GM21737 (cell line): Measurements from ENCODE around the gene CRYBA1.
"Not testable (repeated sequence)": the region's sequence is repeated elsewhere in the genome, so short reads cannot be mapped to it uniquely, and the experiment has no call there.

ENCODE experiments used
- ATAC-seq: cut with Tn5 transposase; IDR thresholded peaks from one replicate; pipeline ENCODE4 v1.9.1; 2021; ENCODE audit warnings: mild to moderate bottlenecking, moderate library complexity; ENCODE audit not compliant: unreplicated experiment

The CRYBA1 gene, protein sequence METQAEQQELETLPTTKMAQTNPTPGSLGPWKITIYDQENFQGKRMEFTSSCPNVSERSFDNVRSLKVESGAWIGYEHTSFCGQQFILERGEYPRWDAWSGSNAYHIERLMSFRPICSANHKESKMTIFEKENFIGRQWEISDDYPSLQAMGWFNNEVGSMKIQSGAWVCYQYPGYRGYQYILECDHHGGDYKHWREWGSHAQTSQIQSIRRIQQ

DNA sequence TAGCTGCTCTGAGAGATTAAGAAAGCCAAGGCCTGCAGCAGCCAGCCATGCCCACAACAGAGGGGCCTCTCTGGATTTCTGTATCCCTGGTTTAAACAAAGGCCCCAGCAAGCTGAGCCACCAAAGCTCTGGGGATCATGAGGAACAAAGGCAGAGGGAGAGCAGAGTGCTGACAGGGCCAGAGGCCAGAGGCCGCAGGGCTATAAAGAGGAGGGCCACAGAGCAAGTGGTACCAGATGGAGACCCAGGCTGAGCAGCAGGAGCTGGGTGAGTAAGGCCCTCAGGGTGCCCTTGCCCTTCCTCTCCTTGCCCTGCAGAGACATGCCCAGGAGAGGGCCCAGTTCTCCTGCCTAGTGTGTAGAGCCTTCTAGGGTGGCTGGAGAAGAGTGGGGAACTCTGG is at the start of gene CRYBA1:
CRYBA1 (plus strand) TSS at position 232 of the 400 bp plus-strand sequence; CDS start at position 237, 5 bp downstream.
- ATAC-seq: no peak

DNA sequence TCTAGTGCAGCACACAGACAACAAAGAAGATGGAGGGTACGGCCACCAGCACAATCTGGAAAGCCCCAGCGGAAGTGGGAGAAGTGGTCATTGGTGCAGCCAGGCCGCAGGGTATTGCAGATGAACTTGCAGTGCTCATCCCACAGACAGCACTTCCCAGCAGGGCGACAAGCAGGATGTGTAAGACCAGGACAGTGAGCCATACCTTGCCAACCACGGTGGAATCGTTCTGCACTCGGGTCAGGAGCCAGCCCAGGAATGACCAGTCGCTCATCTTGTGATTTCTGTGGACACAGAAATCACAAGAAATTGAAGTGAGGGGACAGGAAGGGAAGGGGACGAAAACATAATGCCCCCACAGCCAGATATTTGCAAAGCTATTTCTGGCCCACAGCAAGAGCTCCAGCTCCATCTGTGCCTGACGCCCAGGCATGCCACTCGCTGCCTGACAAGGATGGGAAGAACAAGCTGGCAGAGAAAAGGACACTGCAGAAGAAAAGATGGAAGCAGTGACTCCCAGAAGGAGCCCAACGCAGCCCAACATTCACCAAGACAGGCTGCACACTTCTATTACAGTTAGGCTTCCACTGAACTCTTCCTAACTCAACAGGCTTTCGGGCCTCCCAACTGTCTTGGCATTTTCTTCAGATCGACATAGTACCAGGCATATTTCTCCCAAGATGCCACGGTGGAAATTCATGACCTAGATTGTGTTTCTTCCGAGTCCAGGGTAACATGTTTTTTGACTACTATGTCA is 49.0 kb upstream of the CRYBA1 start:
- ATAC-seq: no peak

DNA sequence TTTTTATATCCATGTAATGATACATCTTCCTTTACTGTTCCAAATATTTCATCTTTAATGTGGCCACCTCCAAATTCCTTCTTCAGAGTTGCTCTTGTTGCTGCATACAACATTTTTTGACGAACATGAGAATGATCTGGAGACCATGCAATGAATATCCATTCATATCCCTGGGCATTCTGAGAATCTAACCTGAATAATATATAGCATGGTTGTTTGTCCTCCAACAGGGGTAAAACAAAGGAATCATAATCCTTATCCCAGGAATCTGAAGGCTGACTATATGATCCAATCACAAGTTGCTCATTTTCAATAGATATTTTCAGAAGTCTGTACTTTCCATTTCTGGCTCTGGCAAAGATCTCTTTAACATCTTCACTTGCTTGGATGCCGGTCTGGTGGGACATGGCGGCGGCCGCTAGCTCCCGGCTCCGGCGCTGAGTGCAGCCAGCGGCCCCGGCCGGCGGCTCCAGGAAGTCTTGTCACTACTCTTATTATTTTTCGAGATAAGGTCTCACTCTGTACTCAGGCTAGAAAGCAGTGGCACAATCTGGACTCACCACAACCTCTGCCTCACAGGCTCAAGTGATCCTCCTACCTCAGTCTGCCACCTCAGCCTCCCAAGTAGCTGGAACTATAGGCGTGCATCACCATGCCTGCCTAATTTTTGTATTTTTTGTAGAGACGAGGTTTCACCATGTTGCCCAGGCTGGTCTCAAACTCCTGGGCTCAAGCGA is 42.4 kb upstream of the CRYBA1 start:
- not testable (repeated sequence) for ATAC-seq

DNA sequence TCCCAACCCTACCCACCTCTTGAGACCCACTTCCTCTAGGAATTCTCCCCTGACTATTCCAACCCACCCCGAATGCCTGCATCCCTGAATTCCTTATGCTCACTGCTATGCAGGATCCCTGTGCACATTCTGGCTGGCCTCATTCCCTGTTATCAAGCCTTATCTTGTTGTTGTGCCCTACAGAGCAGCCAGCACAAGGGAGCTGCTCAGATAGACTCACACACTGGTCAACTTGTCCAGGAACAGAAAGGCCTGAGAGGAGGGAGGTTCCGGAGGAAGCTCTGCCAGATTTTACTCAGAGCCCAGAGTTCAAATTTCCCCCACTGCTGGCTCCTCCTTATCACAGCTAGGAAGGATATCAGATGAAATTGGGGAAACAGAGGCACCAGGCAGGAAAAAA is 41.6 kb upstream of the CRYBA1 start:
- no peak for ATAC-seq

DNA sequence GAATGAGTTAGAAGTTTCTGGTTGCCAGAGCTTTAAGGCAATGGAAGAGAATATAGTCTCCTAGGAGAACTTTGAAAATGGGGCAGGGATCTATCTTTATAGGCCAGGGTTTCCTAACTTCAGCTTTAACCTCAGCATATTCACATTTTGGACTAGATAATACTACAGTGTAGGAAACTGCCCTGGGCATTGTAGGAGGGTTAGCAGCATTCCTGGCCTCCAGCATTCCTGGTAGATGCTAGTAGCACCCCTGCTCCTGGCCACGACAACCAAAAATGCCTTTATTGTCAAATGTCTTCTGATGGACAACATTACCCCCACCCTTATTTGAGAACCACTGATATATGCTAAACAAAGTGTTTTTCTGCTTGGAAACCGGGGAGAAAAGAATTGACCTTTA is 38.7 kb upstream of the CRYBA1 start:
- no peak for ATAC-seq

DNA sequence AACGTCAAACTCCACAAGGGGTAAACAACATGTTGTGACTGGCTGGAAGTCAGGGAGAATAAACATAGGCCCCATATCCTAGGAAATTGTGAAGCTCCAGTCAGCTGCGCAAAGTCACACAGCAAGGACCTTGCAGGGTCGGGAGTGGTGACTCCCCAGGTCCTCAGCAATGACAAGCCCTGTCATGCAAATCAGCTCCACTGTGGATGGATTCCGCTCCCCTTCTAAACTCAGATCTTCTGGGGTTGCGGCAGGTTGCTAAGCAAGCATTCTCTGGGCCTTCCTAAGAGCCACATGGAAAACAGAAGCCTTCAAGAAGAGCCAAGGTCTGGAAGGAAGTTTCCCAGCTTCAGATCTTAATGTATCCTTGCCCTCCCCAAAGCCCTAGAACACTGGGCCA is 37.6 kb upstream of the CRYBA1 start:
- ATAC-seq: no peak

DNA sequence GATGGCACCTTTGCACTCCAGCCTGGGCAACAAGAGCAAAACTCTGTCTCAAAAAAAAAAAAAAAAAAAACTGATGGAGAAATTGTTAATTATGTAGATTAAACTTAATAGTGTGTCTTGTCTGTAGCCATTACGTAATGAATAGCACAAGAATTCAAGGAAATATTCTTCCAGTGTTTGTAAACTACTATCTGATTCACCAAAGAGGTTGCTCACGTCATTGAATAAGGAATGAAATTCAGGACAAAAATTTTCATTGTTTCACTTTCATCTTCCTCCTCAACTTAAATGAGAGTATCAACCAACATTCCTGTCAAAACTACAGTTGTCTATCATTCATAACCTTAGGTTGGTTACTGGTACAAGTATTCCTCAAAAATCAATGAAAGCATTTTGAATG is 35.8 kb upstream of the CRYBA1 start:
- no peak for ATAC-seq

DNA sequence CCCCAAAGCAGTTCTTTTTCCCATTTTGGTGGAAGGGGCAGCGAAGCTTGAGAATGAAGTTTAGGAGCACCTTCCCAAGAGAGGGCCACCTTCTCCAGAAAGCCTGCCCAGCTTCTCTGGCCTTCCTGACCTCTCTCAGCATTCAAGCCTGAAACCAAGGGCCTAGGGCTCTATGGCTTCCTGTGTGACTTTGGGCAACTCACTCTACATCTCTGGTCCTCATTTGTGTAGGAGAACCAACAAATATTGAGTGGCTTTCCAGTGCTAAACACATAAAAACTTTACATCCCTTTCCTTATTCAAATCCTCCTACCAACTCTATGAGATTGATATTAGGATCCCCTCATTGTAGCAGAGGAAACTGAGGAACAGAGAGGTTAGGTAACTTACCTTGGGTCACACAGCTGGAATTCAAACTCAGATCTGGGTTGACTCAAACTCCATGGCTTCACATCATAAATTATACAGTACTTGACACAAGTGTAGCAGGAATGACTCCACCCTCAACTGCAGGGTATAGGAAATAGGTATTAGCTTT is 34.5 kb upstream of the CRYBA1 start:
- no peak for ATAC-seq

DNA sequence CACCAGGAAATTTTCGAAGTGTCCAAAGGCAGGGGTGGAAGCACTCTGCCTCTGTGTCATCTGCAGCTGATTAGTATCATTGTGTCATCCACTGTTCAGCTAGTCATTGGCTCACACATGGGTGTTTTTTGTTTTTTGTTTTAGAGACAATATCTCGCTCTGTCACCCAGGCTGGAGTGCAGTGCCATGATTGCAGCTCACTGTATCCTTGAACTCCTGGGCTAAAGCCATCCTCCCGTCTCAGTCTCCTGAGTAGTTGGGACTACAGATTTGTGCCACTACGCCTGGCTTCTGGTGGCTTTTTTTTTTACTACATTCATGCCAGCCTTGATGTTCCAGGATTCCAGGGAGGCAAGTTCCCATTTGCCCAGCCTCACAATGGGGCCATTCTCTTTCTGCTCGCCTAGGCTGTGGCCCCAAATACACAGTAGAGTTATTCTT is 34.0 kb upstream of the CRYBA1 start:
- ATAC-seq: no peak

DNA sequence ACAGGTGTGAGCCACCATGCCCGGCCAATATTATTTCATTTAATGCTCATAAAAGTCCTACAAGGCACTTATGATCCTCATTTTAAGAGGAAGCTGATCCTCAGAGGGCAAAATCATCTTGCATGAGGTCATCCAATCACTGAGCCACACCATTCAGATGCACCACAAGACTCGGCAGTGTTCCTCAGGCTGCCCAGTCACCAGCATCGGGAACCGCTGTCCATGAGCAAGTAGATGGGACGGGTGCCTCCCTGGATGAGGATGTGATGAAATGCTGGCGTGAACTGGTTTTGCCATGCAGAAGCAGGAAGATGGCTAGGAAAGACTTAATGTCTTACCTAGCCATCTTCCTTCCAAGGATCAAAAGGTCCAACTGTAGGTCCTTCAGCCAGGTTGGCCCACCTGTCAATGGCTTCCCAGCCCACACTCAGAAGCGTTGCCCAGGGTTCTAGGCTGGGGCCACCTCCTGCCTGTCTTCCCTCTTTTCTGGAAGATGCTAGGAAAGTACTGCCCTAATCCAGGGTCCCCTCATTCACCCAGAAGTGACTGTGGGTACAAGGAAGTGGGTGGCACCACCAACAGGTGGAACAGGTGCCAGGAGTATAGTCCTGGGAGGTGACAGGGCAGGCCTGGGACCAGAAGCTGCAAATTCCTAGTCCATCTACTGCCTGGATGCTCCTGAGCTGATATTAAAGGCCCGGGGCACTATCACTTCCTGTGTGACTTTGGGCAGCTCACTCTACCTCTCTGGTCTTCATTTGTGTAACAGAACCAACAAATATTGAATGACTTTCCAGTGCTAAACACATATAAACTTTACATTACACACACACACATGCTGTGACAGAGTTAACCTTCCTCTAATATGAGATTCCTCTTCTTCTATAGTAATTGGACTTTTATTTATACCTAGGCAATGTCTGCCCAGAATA is 32.2 kb upstream of the CRYBA1 start:
- no peak for ATAC-seq

DNA sequence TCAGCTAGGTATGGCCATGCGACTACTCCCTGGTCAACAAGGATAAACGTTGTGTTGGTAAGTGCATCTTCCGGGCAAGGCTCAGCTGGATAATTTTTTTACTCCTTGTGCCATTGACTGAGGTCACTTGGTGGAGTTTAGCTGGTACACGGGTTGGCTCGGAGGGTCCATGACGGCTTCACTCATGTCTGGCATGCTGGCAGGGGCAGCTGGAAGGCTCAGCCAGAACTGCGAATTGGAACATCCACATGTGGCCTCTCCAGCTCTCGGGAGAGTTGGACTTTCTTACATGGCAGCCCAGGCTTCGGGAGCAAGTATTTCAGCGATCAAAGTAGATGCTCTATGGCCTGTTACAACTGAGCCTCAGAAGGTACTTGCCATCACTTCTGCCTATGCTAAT is 31.5 kb upstream of the CRYBA1 start:
- ATAC-seq: no peak

DNA sequence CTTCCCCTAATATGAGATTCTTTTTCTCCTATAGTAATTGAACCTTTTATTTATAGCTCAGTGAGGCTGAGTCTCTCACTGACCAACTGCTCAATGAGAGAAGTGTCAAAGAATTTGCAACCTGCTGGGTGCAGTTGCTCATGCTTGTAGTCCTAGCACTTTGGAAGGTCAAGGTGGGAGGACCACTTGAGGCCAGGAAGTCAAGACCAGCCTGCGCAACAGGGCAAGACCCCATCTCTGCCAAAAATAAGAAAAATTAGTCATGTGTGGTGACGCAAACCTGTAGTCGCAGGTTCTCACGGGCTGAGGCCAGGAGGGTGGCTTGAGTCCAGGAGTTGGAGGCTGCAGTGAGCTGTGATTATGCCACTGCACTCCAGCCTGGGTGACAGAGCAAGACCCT is 30.9 kb upstream of the CRYBA1 start:
- no peak for ATAC-seq

DNA sequence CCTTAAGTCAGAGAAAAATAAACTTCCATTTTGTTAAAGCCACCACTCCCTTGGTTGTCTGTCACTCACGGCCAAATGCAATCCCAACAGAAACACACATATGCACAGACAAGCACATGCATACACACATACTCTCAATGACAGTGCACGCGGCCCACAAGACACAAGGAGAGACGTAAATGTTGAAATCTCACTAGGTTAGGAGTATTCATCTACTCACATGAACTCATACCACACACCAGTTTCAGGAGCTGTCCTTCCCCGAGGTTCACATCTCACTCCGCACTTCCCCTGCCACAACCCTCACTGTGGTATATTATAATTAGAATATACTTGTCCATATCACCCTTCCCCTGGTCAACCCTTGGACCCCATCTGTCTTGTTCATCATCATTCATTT is 30.5 kb upstream of the CRYBA1 start:
- no peak for ATAC-seq

DNA sequence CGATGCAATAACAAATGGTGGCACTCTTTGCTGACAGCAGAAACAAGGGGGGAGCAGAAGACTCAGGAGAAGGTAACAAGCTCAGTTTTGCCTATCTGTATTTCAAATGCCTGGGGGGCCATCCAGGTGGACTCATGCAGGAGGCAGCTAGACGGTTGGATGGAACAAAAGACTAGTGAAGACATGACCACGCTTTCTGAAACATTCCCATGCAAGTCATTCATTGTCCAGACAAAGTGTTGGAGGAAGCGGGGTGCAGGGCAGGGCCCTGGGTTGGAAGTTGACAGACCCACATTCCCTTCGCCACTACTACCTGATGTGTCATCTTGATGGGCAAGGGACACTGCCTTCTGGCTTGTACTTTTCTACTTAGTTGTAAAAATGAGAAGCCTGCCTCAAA is 29.8 kb upstream of the CRYBA1 start:
- ATAC-seq: no peak

DNA sequence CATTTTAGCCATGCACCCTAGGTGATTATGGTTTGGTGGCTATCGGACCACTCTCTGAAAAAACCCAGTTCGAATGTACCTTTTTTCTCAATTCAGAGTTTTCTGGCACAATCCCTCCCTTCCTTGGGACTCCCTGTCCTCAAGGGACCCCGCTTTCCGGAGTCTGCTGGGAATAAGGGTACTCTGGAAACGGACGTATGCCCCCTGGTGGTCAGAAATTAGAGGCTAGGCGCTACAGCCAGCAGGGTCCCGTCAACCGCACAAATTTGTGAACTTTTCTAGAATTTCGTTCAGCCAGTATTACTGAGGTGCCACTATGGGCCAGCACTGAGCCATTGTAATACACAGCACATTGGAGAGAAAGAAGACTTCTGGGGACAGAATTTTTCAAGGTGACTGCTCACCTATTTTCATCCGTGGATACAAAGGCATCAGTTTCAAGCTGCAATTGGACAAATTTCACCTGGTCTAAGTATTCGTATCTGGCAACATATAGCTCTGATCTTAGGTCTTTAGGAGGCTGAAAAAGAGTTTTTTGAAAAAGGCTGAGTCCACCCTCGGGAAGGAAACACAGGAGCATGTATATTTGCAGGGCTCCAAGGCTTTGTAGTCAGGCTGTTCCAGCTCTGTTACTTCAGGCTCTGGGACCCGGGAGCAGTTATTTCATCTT is 27.1 kb upstream of the CRYBA1 start:
- ATAC-seq: no peak

DNA sequence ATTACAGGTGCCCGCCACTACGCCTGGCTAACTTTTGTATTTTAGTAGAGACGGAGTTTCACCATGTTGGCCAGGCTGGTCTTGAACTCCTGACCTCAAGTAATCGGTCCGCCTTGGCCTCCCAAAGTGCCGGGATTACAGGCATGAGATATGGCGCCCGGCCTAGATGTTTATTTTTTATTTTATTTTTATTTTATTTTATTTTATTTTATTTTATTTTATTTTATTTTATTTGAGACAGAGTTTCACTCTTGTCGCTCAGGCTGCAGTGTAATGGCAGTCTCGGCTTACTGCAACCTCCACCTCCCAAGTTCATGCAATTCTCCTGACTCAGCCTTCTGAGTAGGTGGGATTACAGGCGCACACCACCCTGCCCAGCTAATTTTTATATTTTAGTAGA is 25.3 kb upstream of the CRYBA1 start:
- not testable (repeated sequence) for ATAC-seq

DNA sequence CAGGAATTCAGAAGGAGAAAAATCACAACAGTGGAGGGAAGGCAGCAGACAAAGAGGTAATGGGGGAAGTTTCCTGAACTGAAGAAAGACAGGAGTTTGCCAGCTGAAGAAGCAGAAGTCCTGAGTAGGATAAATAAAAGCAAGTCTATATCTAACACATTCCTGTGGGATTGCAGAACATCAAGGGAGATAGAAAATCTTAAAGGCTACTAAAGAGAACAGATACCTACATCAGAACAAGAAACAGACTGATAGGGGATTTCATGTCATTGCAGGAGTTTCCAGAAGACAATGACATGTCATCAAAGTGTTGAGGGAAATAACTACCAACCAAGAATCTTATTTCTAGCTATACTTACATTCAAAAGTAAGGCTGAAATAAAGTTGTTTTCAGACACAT is 21.3 kb upstream of the CRYBA1 start:
- no peak for ATAC-seq

DNA sequence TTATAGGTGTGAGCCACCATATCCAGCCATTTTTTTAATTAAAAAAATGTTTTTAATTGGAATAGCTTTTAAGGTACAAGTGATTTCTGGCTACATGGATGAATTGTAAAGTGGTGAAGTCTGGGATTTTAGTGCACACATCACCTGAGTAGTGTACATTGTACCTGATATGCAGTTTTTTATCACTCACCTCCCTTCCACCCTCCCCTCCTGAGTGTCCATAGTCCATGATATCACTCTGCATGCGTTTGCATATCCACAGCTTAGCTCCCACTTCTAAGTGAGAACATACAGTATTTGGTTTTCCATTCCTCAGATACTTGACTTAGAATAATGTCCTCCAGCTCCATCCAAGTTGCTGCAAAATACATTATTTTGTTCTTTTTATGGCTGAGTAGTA is 13.4 kb upstream of the CRYBA1 start:
- ATAC-seq: no peak

DNA sequence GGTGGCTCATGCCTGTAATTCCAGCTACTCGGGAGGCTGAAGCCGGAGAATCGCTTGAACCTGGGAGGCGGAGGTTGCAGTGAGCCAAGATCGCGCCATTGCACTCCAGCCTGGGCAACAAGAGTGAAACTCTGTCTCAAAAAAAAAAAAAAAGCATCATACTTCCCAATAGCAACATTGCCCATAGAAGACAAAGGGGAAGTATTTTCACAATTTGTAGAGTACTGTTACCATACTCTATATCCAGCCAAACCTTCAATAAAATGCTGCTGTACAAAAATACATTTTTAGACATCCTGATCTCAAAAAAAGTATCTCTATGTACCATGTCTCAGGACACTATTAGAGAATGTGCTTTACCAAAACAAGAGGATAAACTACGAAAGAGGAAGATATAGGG is 11.7 kb upstream of the CRYBA1 start:
- not testable (repeated sequence) for ATAC-seq

DNA sequence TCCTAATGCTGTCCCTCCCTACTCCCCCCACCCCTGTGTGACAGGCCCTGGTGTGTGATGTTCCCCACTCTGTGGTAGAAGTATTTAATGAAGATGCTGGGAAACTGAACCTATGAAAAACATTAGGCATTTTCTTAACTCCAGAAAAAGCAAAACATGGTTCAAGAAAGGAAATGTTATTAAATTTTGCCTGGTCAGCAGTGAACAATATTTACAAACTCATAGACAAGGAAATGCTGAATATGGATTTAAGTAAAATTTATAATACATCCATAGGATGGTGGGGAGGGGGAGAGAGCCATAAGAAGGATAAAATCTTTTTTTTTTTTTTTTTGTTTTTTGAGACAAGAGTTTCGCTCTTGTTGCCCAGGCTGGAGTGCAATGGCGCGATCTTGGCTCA is 10.8 kb upstream of the CRYBA1 start:
- no peak for ATAC-seq
